ENCODE results near the gene AP3B1.
"Not testable (repeated sequence)": the region's sequence is repeated elsewhere in the genome, so short reads cannot be mapped to it uniquely, and the experiment has no call there.

AP3B1 gene

GRCh38 chr5:78133423-78133822 lies 161.1 kb downstream of the AP3B1 start:
- DNase-seq = no peak

- no peak for DNase-seq
Observed at GRCh38 chr5:78132507-78132906, 162.0 kb downstream of the AP3B1 start.

GRCh38 chr5:78129597-78129996 lies 164.9 kb downstream of the AP3B1 start:
- DNase-seq = no peak

GRCh38 chr5:78127875-78128274 lies 166.6 kb downstream of the AP3B1 start:
- DNase-seq = no peak

GRCh38 chr5:78126536-78126935 lies 168.0 kb downstream of the AP3B1 start:
- DNase-seq = no peak

GRCh38 chr5:78116167-78116566 lies 178.3 kb downstream of the AP3B1 start:
- DNase-seq = no peak

- DNase-seq = no peak
Observed at GRCh38 chr5:78113689-78114264, 180.7 kb downstream of the AP3B1 start.

GRCh38 chr5:78112931-78113330 lies 181.6 kb downstream of the AP3B1 start:
- no peak for DNase-seq

GRCh38 chr5:78109891-78110324 lies 184.6 kb downstream of the AP3B1 start:
- no peak for DNase-seq

- DNase-seq = no peak
Observed at GRCh38 chr5:78108564-78108963, 185.9 kb downstream of the AP3B1 start.

GRCh38 chr5:78103232-78103918 lies 191.1 kb downstream of the AP3B1 start:
- no peak for DNase-seq

GRCh38 chr5:78102500-78102899 lies 192.0 kb downstream of the AP3B1 start:
- no peak for DNase-seq

GRCh38 chr5:78095125-78095524 lies 199.4 kb downstream of the AP3B1 start:
- DNase-seq = no peak

GRCh38 chr5:78090002-78090401 lies 204.5 kb downstream of the AP3B1 start:
- no peak for DNase-seq

- DNase-seq = no peak
Observed at GRCh38 chr5:78078858-78079257, 215.6 kb downstream of the AP3B1 start.

- DNase-seq = no peak
Observed at GRCh38 chr5:78077369-78078068, 217.0 kb downstream of the AP3B1 start.

- no peak for DNase-seq
Observed at GRCh38 chr5:78076351-78076750, 218.1 kb downstream of the AP3B1 start.

GRCh38 chr5:78075301-78075700 lies 219.2 kb downstream of the AP3B1 start:
- DNase-seq = no peak

- DNase-seq = not testable (repeated sequence)
Observed at GRCh38 chr5:78070691-78071090, 223.8 kb downstream of the AP3B1 start.

GRCh38 chr5:78067581-78067980 lies 226.9 kb downstream of the AP3B1 start:
- DNase-seq = not testable (repeated sequence)

- DNase-seq = not testable (repeated sequence)
Observed at GRCh38 chr5:78066722-78067121, 227.8 kb downstream of the AP3B1 start.

- DNase-seq = no peak
Observed at GRCh38 chr5:78065663-78066062, 228.8 kb downstream of the AP3B1 start.

GRCh38 chr5:78064941-78065472 lies 229.5 kb downstream of the AP3B1 start:
- DNase-seq = no peak

GRCh38 chr5:78063495-78063894 lies 231.0 kb downstream of the AP3B1 start:
- DNase-seq = no peak

Measured in NCI-H187 treated with DMSO at 0.1 percent for 48 hours (cell line).